ENCODE data around the gene CD2BP2. TPM values are rescaled to one million over a fixed set of nuclear protein-coding genes. Genes with fewer than 3 reads are reported as not detected.
"Not testable (repeated sequence)": the region's sequence is repeated elsewhere in the genome, so short reads cannot be mapped to it uniquely, and the experiment has no call there.

Gene CD2BP2
- total RNA-seq, 1 experiment from 2014 or later = 72.5 TPM

- Histone ChIP-seq H3K36me3 (ENCODE audit: insufficient read depth, low read length, poor library complexity, severe bottlenecking) (no peaks in the 10 kb centered on the region), H3K9me3 (ENCODE audit: low read depth, low read length, poor library complexity, severe bottlenecking) (no peaks in the 10 kb centered on the region), H3K27ac (ENCODE audit: low read depth, low read length, poor library complexity, severe bottlenecking) (no peak overlapping the region), H3K27me3 (replicated peaks; ENCODE audit: insufficient read depth, low read depth, low read length, poor library complexity) (no peaks in the 10 kb centered on the region), H3K4me1 (ENCODE audit: insufficient read depth, low read length, poor library complexity, severe bottlenecking) (no peaks in the 10 kb centered on the region), H3K4me3 (ENCODE audit: low read depth, low read length, poor library complexity, severe bottlenecking) (no peak overlapping the region)
- CTCF ChIA-PET = no interaction called here
- TF ChIP-seq EZH2 (IDR thresholded peaks at IDR 0.05; ENCODE audit: borderline replicate concordance, low read depth, low read length, poor library complexity, severe bottlenecking) = no peak
- TF ChIP-seq, protein P1, sequence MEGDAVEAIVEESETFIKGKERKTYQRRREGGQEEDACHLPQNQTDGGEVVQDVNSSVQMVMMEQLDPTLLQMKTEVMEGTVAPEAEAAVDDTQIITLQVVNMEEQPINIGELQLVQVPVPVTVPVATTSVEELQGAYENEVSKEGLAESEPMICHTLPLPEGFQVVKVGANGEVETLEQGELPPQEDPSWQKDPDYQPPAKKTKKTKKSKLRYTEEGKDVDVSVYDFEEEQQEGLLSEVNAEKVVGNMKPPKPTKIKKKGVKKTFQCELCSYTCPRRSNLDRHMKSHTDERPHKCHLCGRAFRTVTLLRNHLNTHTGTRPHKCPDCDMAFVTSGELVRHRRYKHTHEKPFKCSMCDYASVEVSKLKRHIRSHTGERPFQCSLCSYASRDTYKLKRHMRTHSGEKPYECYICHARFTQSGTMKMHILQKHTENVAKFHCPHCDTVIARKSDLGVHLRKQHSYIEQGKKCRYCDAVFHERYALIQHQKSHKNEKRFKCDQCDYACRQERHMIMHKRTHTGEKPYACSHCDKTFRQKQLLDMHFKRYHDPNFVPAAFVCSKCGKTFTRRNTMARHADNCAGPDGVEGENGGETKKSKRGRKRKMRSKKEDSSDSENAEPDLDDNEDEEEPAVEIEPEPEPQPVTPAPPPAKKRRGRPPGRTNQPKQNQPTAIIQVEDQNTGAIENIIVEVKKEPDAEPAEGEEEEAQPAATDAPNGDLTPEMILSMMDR (conservative IDR thresholded peaks at IDR 0.05; ENCODE audit: low read depth, low read length) = no peak
- intact Hi-C loops (cut with micrococcal nuclease; ENCODE audit: unreplicated experiment) = no loop called here
- no TSS peak for BruUV-seq (replicated peaks)
- POLR2A ChIA-PET (ENCODE audit: low non-redundant PET) = no interaction called here
- DNase-seq (ENCODE audit: low spot score) = no peak
Observed at GRCh38 chr16:30342751-30343490, 12.2 kb downstream of the CD2BP2 start.

DNA sequence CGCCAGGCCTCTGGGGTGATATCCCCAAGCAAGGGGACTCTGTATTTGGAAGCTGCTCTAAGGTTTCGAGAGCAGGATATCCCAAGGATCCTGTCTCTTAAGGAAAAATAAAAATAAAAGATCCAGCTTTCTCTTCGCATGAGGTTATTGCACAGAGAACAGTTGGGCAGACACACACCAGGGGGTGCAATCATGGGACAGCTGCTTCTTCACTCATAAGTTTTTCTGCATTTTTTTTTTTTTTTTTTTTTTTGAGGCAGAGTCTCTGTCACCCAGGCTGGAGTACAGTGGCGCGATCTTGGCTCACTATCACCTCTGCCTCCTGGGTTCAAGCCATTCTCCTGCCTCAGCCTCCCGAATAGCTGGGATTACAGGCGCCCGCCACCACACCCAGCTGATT, 13.1 kb downstream of the CD2BP2 start:
- BruUV-seq (replicated peaks); H3K4me3 ChIP-seq (ENCODE audit: low read depth, low read length, poor library complexity, severe bottlenecking); H3K27ac ChIP-seq (ENCODE audit: low read depth, low read length, poor library complexity, severe bottlenecking); H3K36me3 ChIP-seq (ENCODE audit: insufficient read depth, low read length, poor library complexity, severe bottlenecking); intact Hi-C loops (cut with micrococcal nuclease; ENCODE audit: unreplicated experiment); H3K4me1 ChIP-seq (ENCODE audit: insufficient read depth, low read length, poor library complexity, severe bottlenecking); POLR2A ChIA-PET (ENCODE audit: low non-redundant PET); H3K27me3 ChIP-seq (replicated peaks; ENCODE audit: insufficient read depth, low read depth, low read length, poor library complexity); CTCF ChIA-PET; DNase-seq (ENCODE audit: low spot score); H3K9me3 ChIP-seq (ENCODE audit: low read depth, low read length, poor library complexity, severe bottlenecking): not testable (repeated sequence)

- TF ChIP-seq, protein P1 (conservative IDR thresholded peaks at IDR 0.05; ENCODE audit: low read depth, low read length) = no peak
- TF ChIP-seq EZH2 (IDR thresholded peaks at IDR 0.05; ENCODE audit: borderline replicate concordance, low read depth, low read length, poor library complexity, severe bottlenecking) = no peak
- no peaks in the 10 kb centered on the region for H3K4me1 ChIP-seq (ENCODE audit: insufficient read depth, low read length, poor library complexity, severe bottlenecking)
- no peaks in the 10 kb centered on the region for H3K36me3 ChIP-seq (ENCODE audit: insufficient read depth, low read length, poor library complexity, severe bottlenecking)
- no TSS peak for BruUV-seq (replicated peaks)
- intact Hi-C loops (cut with micrococcal nuclease; ENCODE audit: unreplicated experiment) = no loop called here
- H3K4me3 ChIP-seq (ENCODE audit: low read depth, low read length, poor library complexity, severe bottlenecking) = no peak overlapping the region
- ChIA-PET POLR2A (ENCODE audit: low non-redundant PET) (no interaction called here), CTCF (no interaction called here)
- no peaks in the 10 kb centered on the region for H3K27me3 ChIP-seq (replicated peaks; ENCODE audit: insufficient read depth, low read depth, low read length, poor library complexity)
- no peaks in the 10 kb centered on the region for H3K9me3 ChIP-seq (ENCODE audit: low read depth, low read length, poor library complexity, severe bottlenecking)
- H3K27ac ChIP-seq (ENCODE audit: low read depth, low read length, poor library complexity, severe bottlenecking) = no peak overlapping the region
- DNase-seq (ENCODE audit: low spot score) = no peak
Observed at GRCh38 chr16:30340621-30341020, 14.5 kb downstream of the CD2BP2 start.

- BruUV-seq (replicated peaks); H3K27ac ChIP-seq (ENCODE audit: low read depth, low read length, poor library complexity, severe bottlenecking); intact Hi-C loops (cut with micrococcal nuclease; ENCODE audit: unreplicated experiment); H3K9me3 ChIP-seq (ENCODE audit: low read depth, low read length, poor library complexity, severe bottlenecking); DNase-seq (ENCODE audit: low spot score); H3K36me3 ChIP-seq (ENCODE audit: insufficient read depth, low read length, poor library complexity, severe bottlenecking); POLR2A ChIA-PET (ENCODE audit: low non-redundant PET); H3K4me3 ChIP-seq (ENCODE audit: low read depth, low read length, poor library complexity, severe bottlenecking); H3K4me1 ChIP-seq (ENCODE audit: insufficient read depth, low read length, poor library complexity, severe bottlenecking); CTCF ChIA-PET; H3K27me3 ChIP-seq (replicated peaks; ENCODE audit: insufficient read depth, low read depth, low read length, poor library complexity): not testable (repeated sequence)
Observed at GRCh38 chr16:30338715-30339114, 16.4 kb downstream of the CD2BP2 start.

DNA sequence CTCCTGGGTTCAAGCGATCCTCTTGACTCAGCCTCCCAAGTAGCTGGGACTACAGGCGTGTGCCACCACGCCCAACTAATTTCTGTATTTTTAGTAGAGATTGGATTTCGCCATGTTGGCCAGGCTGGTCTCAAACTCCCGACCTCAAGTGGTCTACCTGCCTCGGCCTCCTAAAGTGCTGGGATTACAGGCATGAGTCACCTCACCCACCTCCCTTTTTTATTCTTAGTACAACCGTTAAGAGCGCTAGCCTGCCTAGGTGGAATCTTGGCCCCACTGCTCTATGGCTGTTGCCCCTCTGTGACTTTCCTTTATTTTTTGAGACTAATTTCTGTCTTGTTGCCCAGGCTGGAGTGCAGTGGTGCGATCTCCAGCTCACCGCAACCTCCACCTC, 17.1 kb downstream of the CD2BP2 start:
- H3K4me3 ChIP-seq (ENCODE audit: low read depth, low read length, poor library complexity, severe bottlenecking); DNase-seq (ENCODE audit: low spot score); H3K36me3 ChIP-seq (ENCODE audit: insufficient read depth, low read length, poor library complexity, severe bottlenecking); H3K9me3 ChIP-seq (ENCODE audit: low read depth, low read length, poor library complexity, severe bottlenecking); H3K27ac ChIP-seq (ENCODE audit: low read depth, low read length, poor library complexity, severe bottlenecking); BruUV-seq (replicated peaks); H3K27me3 ChIP-seq (replicated peaks; ENCODE audit: insufficient read depth, low read depth, low read length, poor library complexity); intact Hi-C loops (cut with micrococcal nuclease; ENCODE audit: unreplicated experiment); POLR2A ChIA-PET (ENCODE audit: low non-redundant PET); H3K4me1 ChIP-seq (ENCODE audit: insufficient read depth, low read length, poor library complexity, severe bottlenecking): not testable (repeated sequence)
- CTCF ChIA-PET = interaction anchor here (0.5 kb wide), 1 partner anchor 92 kb away, joined by 3 read pairs; the partner anchor contains the start of gene DCTPP1

Data from A673 (cell line).